HepG2 (cell line): ENCODE data around the gene IL31. TPM values are rescaled to one million over a fixed set of nuclear protein-coding genes. Genes with fewer than 3 reads are reported as not detected.

Experiments used
- ATAC-seq: fragments of 200-7000 bp; cut with Tn5 transposase; 3 replicates; pipeline ENCODE4 v1.9.1; 2020; ENCODE audit warnings: mild to moderate bottlenecking, moderate library complexity
- BruUV-seq: library from RNA; stranded (reverse); fragments of 400-500 nt; replicated peaks from 2 replicates; lab custom pipeline; 2021; lab: Mats Ljungman, UMichigan
- CTCF ChIA-PET: fragments of 300-600 bp; formaldehyde crosslinking; extraction: SDS; loops from one replicate; lab custom pipeline; 2021; ENCODE audit warnings: low total read pairs, inconsistent platforms, low intra/inter-chr PET ratio; lab: Yijun Ruan, JAX
- POLR2A ChIA-PET: fragments of 350-600 bp; sonication (Branson Sonifier 250); formaldehyde crosslinking; loops from one replicate; lab custom pipeline; 2020; ENCODE audit warnings: antibody characterized with exemption, inconsistent platforms; lab: Yijun Ruan, JAX
- DNase-seq: peaks from one replicate; pipeline ENCODE4 v3.0.0-alpha.2; 2015; ENCODE audit warnings: low spot score
- FAIRE-seq: peaks from 3 replicates; lab custom pipeline; 2011; peaks lifted over from hg19 to GRCh38; lab: Jason Lieb, UNC
- H2AFZ ChIP-seq: one replicate; pipeline ENCODE4 v1.6.1; 2011; ENCODE audit warnings: low read length, inconsistent platforms
- H3K27ac ChIP-seq: fragments of 300-600 bp; 3 replicates; pipeline ENCODE4 v1.8.0; 2011; ENCODE audit warnings: mixed run types, mild to moderate bottlenecking, mixed read lengths, low read length, inconsistent platforms; ENCODE audit not compliant: insufficient read depth; ENCODE audit errors: extremely low read length
- H3K27me3 ChIP-seq, 2 experiments: fragments of 200-600 bp in 1 of 2; 2 replicates in 1 of 2; 3 replicates in 1 of 2; pipeline versions ENCODE4 v1.6.0 to v1.8.0; 2011; ENCODE audit warnings: low read length in 2 of 2, mild to moderate bottlenecking in 2 of 2, moderate library complexity in 2 of 2, inconsistent platforms in 1 of 2; ENCODE audit not compliant: insufficient read depth in 2 of 2, control insufficient read depth in 1 of 2
- H3K36me3 ChIP-seq, 2 experiments: fragments of 200-600 bp in 1 of 2; replicated peaks in 1 of 2; 2 replicates in 1 of 2; 3 replicates in 1 of 2; pipeline versions ENCODE4 v1.5.1 to v1.8.0; 2011; ENCODE audit warnings: low read length in 2 of 2, inconsistent platforms in 1 of 2; ENCODE audit not compliant: insufficient read depth in 2 of 2, control insufficient read depth in 1 of 2
- H3K4me1 ChIP-seq: 2 replicates; pipeline ENCODE4 v1.5.1; 2012; ENCODE audit warnings: low read length, inconsistent platforms; ENCODE audit not compliant: insufficient read depth
- H3K4me2 ChIP-seq: 2 replicates; pipeline ENCODE4 v1.6.0; 2011; ENCODE audit warnings: low read depth, low read length, inconsistent platforms
- H3K4me3 ChIP-seq, 3 experiments: fragments of 200-600 bp in 1 of 3; sonication (generic), shearing (Covaris generic) in 1 of 3; replicated peaks in 1 of 3; 2 replicates each; pipeline ENCODE4 v1.5.1; 2011 to 2016; ENCODE audit warnings: low read length in 3 of 3, inconsistent platforms in 2 of 3, low read depth in 2 of 3, mild to moderate bottlenecking in 2 of 3, control low read depth in 1 of 3, mixed read lengths in 1 of 3; ENCODE audit not compliant: insufficient read depth in 1 of 3
- H3K79me2 ChIP-seq: one replicate; pipeline ENCODE4 v1.6.1; 2011; ENCODE audit warnings: low read length, inconsistent platforms; ENCODE audit not compliant: insufficient read depth
- H3K9ac ChIP-seq: 2 replicates; pipeline ENCODE4 v1.6.0; 2011; ENCODE audit warnings: mild to moderate bottlenecking, low read depth, low read length, inconsistent platforms; ENCODE audit not compliant: insufficient read depth
- H3K9me3 ChIP-seq: 2 replicates; pipeline ENCODE4 v1.5.1; 2012; ENCODE audit warnings: mild to moderate bottlenecking, low read length
- H4K20me1 ChIP-seq: 2 replicates; pipeline ENCODE4 v1.6.0; 2011; ENCODE audit warnings: inconsistent platforms, mild to moderate bottlenecking, low read length, moderate library complexity; ENCODE audit not compliant: insufficient read depth
- CREM ChIP-seq, 2 experiments: sonication (generic) in 1 of 2; formaldehyde crosslinking in 1 of 2; IDR thresholded peaks; 2 replicates each; pipeline versions ENCODE4 v1.4.0 to v1.6.1; 2016 to 2020; ENCODE audit warnings: antibody characterized with exemption in 1 of 2, mild to moderate bottlenecking in 1 of 2, missing genetic modification reagents in 1 of 2
- FOXK1 ChIP-seq: sonication (generic); formaldehyde crosslinking; IDR thresholded peaks from 2 replicates; pipeline ENCODE4 v1.4.0; 2020; ENCODE audit warnings: low read depth, missing genetic modification reagents, borderline replicate concordance
- GTF3A ChIP-seq: sonication (generic); formaldehyde crosslinking; conservative IDR thresholded peaks from 2 replicates; pipeline ENCODE4 v1.4.0; 2020; ENCODE audit warnings: mild to moderate bottlenecking, missing genetic modification reagents
- JDP2 ChIP-seq: sonication (generic); formaldehyde crosslinking; IDR thresholded peaks from 2 replicates; pipeline ENCODE4 v1.8.1; 2022; ENCODE audit warnings: missing genetic modification reagents, borderline replicate concordance
- MAFK ChIP-seq, 2 experiments: IDR thresholded peaks in 1 of 2; conservative IDR thresholded peaks in 1 of 2; 2 replicates each; pipeline ENCODE4 v1.6.1; 2011; ENCODE audit warnings: improper control_type of control experiment in 2 of 2, low read length in 2 of 2
- NFKBIZ ChIP-seq: IDR thresholded peaks from 2 replicates; pipeline ENCODE4 v1.6.1; 2018; ENCODE audit warnings: missing genetic modification reagents, missing compliant biosample characterization
- PITX1 ChIP-seq: sonication (generic); formaldehyde crosslinking; IDR thresholded peaks from 2 replicates; pipeline ENCODE4 v1.5.1; 2020; ENCODE audit warnings: mild to moderate bottlenecking, missing genetic modification reagents
- RAD51 ChIP-seq: fragments of 450-650 bp; IDR thresholded peaks from 2 replicates; pipeline ENCODE4 v1.6.1; 2016; ENCODE audit warnings: borderline replicate concordance
- RFXANK ChIP-seq: IDR thresholded peaks from 2 replicates; pipeline ENCODE4 v1.6.1; 2016
- SUZ12 ChIP-seq: fragments of 150-350 bp; IDR thresholded peaks from 2 replicates; pipeline ENCODE4 v1.6.1; 2014; ENCODE audit warnings: low read depth, low read length
- THAP9 ChIP-seq: sonication (generic); formaldehyde crosslinking; IDR thresholded peaks from 2 replicates; pipeline ENCODE4; 2020; ENCODE audit warnings: missing genetic modification reagents, mild to moderate bottlenecking, borderline replicate concordance
- ZNF749 ChIP-seq: sonication (generic); formaldehyde crosslinking; IDR thresholded peaks from 2 replicates; pipeline ENCODE4 v1.8.0; 2022; ENCODE audit warnings: mild to moderate bottlenecking, missing genetic modification reagents, moderate library complexity, borderline replicate concordance
- ZNF788 ChIP-seq: sonication (generic); formaldehyde crosslinking; IDR thresholded peaks from 2 replicates; pipeline ENCODE4 v1.5.0; 2020; ENCODE audit warnings: mild to moderate bottlenecking, missing genetic modification reagents, borderline replicate concordance
- WGBS: methylation state at CpG from one replicate; pipeline ENCODE4 v1.1.6; 2017; ENCODE audit warnings: low lambda C conversion rate; 5-methylcytosine and 5-hydroxymethylcytosine counted together
- in situ Hi-C: cut with HindIII; loops from 2 replicates; pipeline ENCODE4 v1.10.0; 2017; ENCODE audit warnings: low pct_unique_long_range_greater_than_20kb; ENCODE audit not compliant: extremely low pct_ligation_motif_present
- intact Hi-C: fragments of 100-400 bp; cut with micrococcal nuclease; formaldehyde crosslinking; loops from one replicate; pipeline ENCODE4 v1.10.0; 2022; ENCODE audit not compliant: unreplicated experiment
- polyA plus RNA-seq, 8 experiments: library from polyadenylated mRNA; depleted of rRNA in 3 of 8; stranded (reverse) in 7 of 8; unstranded in 1 of 8; fragments of >200 nt; fragmentation: Illumina TruSeq in 4 of 8; extraction: Trizol in 4 of 8; gene quantifications; 2 replicates each; pipeline versions ENCODE4 v1.2.1 to v1.2.3, GENCODE V29; 2011 to 2016; ENCODE audit warnings: low read depth in 4 of 8, missing spikeins in 1 of 8, mixed read lengths in 1 of 8; ENCODE audit not compliant: insufficient read depth in 1 of 8
- total RNA-seq, 5 experiments: library from RNA; depleted of rRNA; stranded (reverse); fragments of >200 nt; fragmentation: Illumina TruSeq; extraction: Trizol; gene quantifications; 2 replicates each; pipeline ENCODE4 v1.2.3, GENCODE V29; 2016; ENCODE audit warnings: low read depth in 1 of 5

IL31 gene
- total and polyA plus RNA-seq, 2 of the 13 experiments (the other 11 are each of a cell fraction or from before 2014, with no cell fraction given) = not detected

GRCh38 chr12:122216445-122216844 lies 42.4 kb upstream of the IL31 start (continued):
- no peak for TF ChIP-seq THAP9
- no peak for TF ChIP-seq FOXK1 (CRISPR knock-in tag)
- no peak for TF ChIP-seq PITX1
- no peak for TF ChIP-seq SUZ12
- TF ChIP-seq CREM (IDR thresholded peaks at IDR 0.05) = no peak
- no peak for TF ChIP-seq CREM (CRISPR knock-in tag; IDR thresholded peaks at IDR 0.05)
- no peak for TF ChIP-seq ZNF788 (CRISPR knock-in tag)
- TF ChIP-seq RFXANK (CRISPR knock-in tag) = no peak
- TF ChIP-seq NFKBIZ = no peak
- no peak for TF ChIP-seq GTF3A (CRISPR knock-in tag)

GRCh38 chr12:122215771-122216170 lies 41.8 kb upstream of the IL31 start:
- no peak overlapping the region for H2AFZ ChIP-seq
- H3K36me3 ChIP-seq = peaks cover 25 to 80% of the 10 kb centered on the region in 2 experiments; a peak in 4 of 5 replicates
- intact Hi-C loops = no loop called here
- no peak overlapping the region for H3K4me2 ChIP-seq
- in situ Hi-C loops = no loop called here
- no peak overlapping the region for H3K9ac ChIP-seq
- ChIA-PET POLR2A (no interaction called here), CTCF (no interaction called here)
- H4K20me1 ChIP-seq = no peaks in the 10 kb centered on the region
- no peaks in the 10 kb centered on the region for H3K4me1 ChIP-seq
- no peak for ATAC-seq
- FAIRE-seq = no peak
- no peak overlapping the region for H3K4me3 ChIP-seq
- WGBS = 95% methylated on average over 5 of the region's 5 CpGs
- DNase-seq = no peak
- H3K27ac ChIP-seq = no peak overlapping the region
- TF ChIP-seq JDP2 (CRISPR knock-in tag) (no peak), ZNF749 (CRISPR knock-in tag) (no peak), MAFK (conservative IDR thresholded peaks at IDR 0.05 in 1 of 2, IDR thresholded peaks at IDR 0.05 in 1 of 2; ENCODE audit: low read length in 2 of 2) (peak in 1 of 2 experiments; percentile 24; a peak in 2 of 4 replicates), RAD51 (no peak)
- no peaks in the 10 kb centered on the region for H3K27me3 ChIP-seq
- TSS peak; percentile 26 for BruUV-seq
- no peaks in the 10 kb centered on the region for H3K9me3 ChIP-seq
- H3K79me2 ChIP-seq = peaks cover 2% of the 10 kb centered on the region
